Omental fat pad (tissue), 4 donors: ENCODE results near the gene ARHGAP45. TPM values are rescaled to one million over a fixed set of nuclear protein-coding genes. Genes with fewer than 3 reads are reported as not detected.

Source experiments
- ATAC-seq: fragments of 150-250 bp; one replicate; pipeline ENCODE4 v1.9.1; 2016; ENCODE audit warnings: mild to moderate bottlenecking, moderate library complexity; ENCODE audit not compliant: low FRiP score
- DNase-seq: peaks from one replicate; pipeline ENCODE4 v3.0.0-alpha.2; 2019; ENCODE audit warnings: low spot score
- total RNA-seq, 4 donors: library from RNA; depleted of rRNA; stranded (reverse); fragments of >200 nt; gene quantifications; one replicate each; pipeline ENCODE4 v1.1.0, GENCODE V29; 2016
- TF ChIP-seq, protein P1 (sequence below), 3 donors: fragments of 450-650 bp; IDR thresholded peaks; one replicate each; pipeline ENCODE4 v1.5.1; 2016 to 2017; ENCODE audit warnings: antibody characterized with exemption in 3 of 3, mild to moderate bottlenecking in 3 of 3, moderate library complexity in 2 of 3

ARHGAP45 gene
- total RNA-seq, 4 donors from 2014 or later = 21.4 to 97.6 (median 36.3) TPM

DNA sequence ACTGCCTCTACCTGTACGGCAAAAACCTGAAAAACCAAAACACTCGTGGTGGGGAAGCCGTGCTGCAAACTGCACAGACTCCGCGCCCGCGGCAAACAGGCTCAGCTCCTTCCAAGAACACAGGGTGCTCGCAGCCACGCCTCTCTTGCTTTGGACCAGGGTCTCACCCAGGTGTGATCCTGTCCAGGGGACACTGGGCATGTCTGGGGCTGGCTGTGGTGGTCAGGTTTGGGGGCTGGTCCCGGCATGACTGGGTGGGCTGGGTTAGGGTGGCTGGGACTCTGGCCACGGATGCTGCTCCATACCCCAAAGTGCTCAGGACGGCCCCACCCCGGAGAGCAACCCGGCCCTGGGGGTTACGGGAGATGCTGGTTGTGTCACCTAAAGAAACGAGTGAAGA lies 50.7 kb downstream of the ARHGAP45 start:
- TF ChIP-seq, protein P1, sequence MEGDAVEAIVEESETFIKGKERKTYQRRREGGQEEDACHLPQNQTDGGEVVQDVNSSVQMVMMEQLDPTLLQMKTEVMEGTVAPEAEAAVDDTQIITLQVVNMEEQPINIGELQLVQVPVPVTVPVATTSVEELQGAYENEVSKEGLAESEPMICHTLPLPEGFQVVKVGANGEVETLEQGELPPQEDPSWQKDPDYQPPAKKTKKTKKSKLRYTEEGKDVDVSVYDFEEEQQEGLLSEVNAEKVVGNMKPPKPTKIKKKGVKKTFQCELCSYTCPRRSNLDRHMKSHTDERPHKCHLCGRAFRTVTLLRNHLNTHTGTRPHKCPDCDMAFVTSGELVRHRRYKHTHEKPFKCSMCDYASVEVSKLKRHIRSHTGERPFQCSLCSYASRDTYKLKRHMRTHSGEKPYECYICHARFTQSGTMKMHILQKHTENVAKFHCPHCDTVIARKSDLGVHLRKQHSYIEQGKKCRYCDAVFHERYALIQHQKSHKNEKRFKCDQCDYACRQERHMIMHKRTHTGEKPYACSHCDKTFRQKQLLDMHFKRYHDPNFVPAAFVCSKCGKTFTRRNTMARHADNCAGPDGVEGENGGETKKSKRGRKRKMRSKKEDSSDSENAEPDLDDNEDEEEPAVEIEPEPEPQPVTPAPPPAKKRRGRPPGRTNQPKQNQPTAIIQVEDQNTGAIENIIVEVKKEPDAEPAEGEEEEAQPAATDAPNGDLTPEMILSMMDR (IDR thresholded peaks at IDR 0.05) = no peak
- ATAC-seq = no peak
- no peak for DNase-seq

GRCh38 chr19:1118999-1119398 lies 52.0 kb downstream of the ARHGAP45 start:
- TF ChIP-seq, protein P1 (IDR thresholded peaks at IDR 0.05) = no peak
- ATAC-seq (no peak), DNase-seq (no peak)

DNA sequence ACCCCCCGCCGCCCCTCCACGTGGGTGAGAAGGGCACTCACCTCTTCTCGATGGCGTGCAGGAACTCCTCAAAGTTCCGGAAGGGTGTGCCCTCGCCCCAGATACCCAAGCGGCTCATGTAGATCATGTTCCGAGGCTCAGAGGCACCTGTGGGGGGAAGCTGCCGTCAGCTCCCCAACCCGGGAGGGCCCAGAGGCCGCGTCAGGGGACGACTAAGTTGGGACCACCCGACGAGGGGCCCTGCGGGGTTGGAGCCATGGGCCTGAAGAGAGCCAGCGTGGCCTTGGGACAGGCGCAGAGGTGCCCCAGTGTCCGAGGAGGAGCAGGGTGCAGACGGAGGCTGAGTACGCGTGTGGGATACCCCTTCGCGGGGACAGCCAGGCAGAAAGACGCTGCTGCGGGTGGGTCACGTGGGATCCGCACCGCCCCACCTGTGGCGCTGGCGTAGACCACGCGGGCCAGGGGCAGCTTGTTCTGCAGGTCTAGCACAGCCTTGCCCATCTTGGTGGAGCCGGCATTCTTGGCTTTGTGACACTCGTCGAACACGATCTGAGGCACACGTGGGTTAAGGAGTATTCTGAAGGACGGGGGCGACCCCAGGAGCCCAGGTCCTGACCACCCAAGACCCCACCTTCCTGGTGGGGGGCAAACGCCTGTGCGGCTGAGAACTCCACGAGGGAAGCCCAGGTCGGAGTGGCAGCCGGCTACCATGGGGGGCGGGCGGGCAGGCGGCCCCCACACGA lies 52.7 kb downstream of the ARHGAP45 start:
- no peak for ATAC-seq
- TF ChIP-seq, protein P1 (IDR thresholded peaks at IDR 0.05) = no peak
- no peak for DNase-seq

- no peak for DNase-seq
- TF ChIP-seq, protein P1 (IDR thresholded peaks at IDR 0.05) = no peak
- ATAC-seq = no peak
These were observed 54.4 kb downstream of the ARHGAP45 start for GRCh38 chr19:1121395-1121794.

DNA sequence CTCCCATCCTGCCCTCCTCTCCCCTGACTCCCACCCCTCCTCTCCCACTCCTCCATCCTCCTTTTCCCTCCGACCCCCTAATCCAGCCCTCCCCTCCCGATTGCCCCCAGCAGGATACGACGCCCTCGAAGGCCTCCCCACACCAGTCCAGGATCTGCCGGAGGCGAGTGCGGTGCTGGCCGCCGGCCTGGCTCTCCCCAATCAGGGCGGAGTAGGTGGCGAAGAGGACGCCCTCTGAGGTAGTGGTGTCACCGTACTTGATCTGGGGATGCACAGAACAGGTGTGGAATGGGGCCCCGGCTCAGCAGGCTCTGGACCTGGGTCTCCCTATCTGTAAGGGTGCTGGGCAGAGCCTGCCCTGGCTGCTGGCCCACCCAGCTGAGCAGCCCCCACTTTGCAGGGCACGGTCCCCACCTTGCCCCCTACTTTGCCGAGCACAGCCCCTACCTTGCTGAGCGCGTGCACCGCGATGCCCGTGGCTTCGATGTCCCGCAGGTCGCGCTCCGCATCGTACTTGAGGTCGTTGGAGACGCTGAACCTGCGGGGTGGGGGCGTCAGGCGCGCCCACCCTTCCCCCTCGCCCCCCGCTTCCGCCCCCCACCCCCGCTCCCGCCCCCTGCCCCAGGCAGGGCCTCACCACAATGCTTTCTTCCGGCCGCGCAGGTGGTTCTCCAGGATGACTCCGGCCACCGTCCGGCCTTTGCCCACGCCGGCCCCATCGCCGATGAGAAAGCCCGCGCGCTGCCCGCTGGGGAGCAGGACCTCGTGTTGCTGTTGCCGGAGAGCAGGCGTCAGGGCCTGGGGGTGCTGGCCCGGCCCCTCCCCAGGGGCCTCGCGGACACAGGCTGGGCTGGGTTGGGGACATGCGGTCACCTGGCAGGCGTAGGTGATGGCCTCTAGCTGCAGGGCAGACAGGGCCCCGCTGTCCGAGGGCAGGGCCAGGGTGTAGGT lies 55.3 kb downstream of the ARHGAP45 start:
- DNase-seq = no peak
- TF ChIP-seq, protein P1 (IDR thresholded peaks at IDR 0.05) = no peak
- ATAC-seq = no peak

- DNase-seq (peak; percentile 69), ATAC-seq (peak; percentile 48)
- TF ChIP-seq, protein P1 (IDR thresholded peaks at IDR 0.05) = no peak
These were observed 56.0 kb downstream of the ARHGAP45 start for GRCh38 chr19:1122972-1123363.
